Heart left ventricle (tissue), 13 donors: ENCODE data around the gene ZCCHC9.
"Not testable (repeated sequence)": the region's sequence is repeated elsewhere in the genome, so short reads cannot be mapped to it uniquely, and the experiment has no call there.

Source experiments
- CTCF ChIP-seq, 12 donors: fragments of 200-600 bp; sonication (generic) in 4 of 12; IDR thresholded peaks; one replicate each; pipeline versions ENCODE4 v1.5.0 to v1.8.0; 2018 to 2022; ENCODE audit warnings: antibody characterized with exemption in 12 of 12, mild to moderate bottlenecking in 5 of 12
- POLR2A ChIP-seq, 2 donors: fragments of 450-650 bp; IDR thresholded peaks; one replicate each; pipeline ENCODE4 v1.6.1; 2017; ENCODE audit warnings: antibody characterized with exemption in 2 of 2, mild to moderate bottlenecking in 2 of 2, moderate library complexity in 2 of 2
- donor health status: ischemic (EF 13 %, LVEDD 7.1; RV severe dilation, severe dysfunction).
- donor health status: DM: no; HTN: yes; CAD: no.
- donor health status: DM: no; HTN: no; CAD: no.
- donor health status: ischemic (EF 25% LVEDD 6.9; RV normal size, moderate dysfunction).
- donor health status: ischemic (EF 25% LVEDD 5.7; RV mildly dilated, moderate dysfunction).
- donor health status: ischemic (EF 35%, LVEDD 5.7; RV mildly dilated, moderate dysfunction).
- donor health status: nonischemic (EF 11% LVEDD 7.7; RV severe dilation, severe dysfunction).
- donor health status: DM: yes; HTN: yes; CAD: no.
- donor health status: PGD.
- donor health status: ischemic (EF 29% LVEDD 5.4; RV normal size, mild dysfunction).
- donor health status: nonischemic (EF 23%, LVEDD 6.1; RV moderate dilation, normal function).

- not testable (repeated sequence) for TF ChIP-seq CTCF, POLR2A (IDR thresholded peaks at IDR 0.05)
These were observed 36.8 kb downstream of the ZCCHC9 start for GRCh38 chr5:81338213-81338612.
